Fibroblast of the aortic adventitia (primary cell): Measurements from ENCODE around the gene OXA1L. TPM values are rescaled to one million over a fixed set of nuclear protein-coding genes. Genes with fewer than 3 reads are reported as not detected.
"Not testable (repeated sequence)": the region's sequence is repeated elsewhere in the genome, so short reads cannot be mapped to it uniquely, and the experiment has no call there.

Source experiments
- DNase-seq: peaks from one replicate; pipeline ENCODE4 v3.0.0-alpha.2; 2010; ENCODE audit warnings: low read depth
- H3K4me3 ChIP-seq: 2 replicates; pipeline ENCODE4 v1.5.1; 2011; ENCODE audit warnings: low read depth, mild to moderate bottlenecking, control low read depth, low read length, moderate library complexity
- total RNA-seq: library from RNA; depleted of rRNA; stranded (reverse); fragments of >200 nt; gene quantifications from 2 replicates; pipeline ENCODE4 v1.2.3, GENCODE V29; 2012; ENCODE audit warnings: low replicate concordance
- TF ChIP-seq, protein P1 (sequence below): IDR thresholded peaks from 2 replicates; pipeline ENCODE4 v1.5.1; 2011; ENCODE audit warnings: mild to moderate bottlenecking, low read length, control low read depth, inconsistent platforms; ENCODE audit not compliant: insufficient read depth

The OXA1L gene
- total RNA-seq, 1 donor: 66.4 TPM

DNA sequence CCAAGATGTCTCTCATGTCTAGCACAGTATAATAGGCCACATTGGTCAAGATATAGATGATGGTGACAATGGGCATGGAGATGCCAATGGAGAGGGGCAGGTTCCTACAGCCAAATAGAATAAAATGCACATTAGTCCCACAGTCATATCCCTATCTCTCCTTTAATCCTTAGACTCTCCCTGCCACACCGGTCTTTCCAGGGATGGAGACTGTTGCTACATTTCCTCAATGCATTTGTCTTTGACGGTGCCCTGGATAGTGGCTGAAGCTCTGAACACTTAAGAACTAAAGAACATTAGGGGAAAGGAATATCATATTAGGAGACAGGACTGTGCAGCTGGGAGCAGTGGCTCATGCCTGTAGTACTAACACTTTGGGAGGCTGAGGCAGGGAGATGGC is 9.7 kb downstream of the OXA1L start:
- H3K4me3 ChIP-seq: no peak overlapping the region
- no peak for DNase-seq
- TF ChIP-seq, protein P1, sequence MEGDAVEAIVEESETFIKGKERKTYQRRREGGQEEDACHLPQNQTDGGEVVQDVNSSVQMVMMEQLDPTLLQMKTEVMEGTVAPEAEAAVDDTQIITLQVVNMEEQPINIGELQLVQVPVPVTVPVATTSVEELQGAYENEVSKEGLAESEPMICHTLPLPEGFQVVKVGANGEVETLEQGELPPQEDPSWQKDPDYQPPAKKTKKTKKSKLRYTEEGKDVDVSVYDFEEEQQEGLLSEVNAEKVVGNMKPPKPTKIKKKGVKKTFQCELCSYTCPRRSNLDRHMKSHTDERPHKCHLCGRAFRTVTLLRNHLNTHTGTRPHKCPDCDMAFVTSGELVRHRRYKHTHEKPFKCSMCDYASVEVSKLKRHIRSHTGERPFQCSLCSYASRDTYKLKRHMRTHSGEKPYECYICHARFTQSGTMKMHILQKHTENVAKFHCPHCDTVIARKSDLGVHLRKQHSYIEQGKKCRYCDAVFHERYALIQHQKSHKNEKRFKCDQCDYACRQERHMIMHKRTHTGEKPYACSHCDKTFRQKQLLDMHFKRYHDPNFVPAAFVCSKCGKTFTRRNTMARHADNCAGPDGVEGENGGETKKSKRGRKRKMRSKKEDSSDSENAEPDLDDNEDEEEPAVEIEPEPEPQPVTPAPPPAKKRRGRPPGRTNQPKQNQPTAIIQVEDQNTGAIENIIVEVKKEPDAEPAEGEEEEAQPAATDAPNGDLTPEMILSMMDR: no peak

DNA sequence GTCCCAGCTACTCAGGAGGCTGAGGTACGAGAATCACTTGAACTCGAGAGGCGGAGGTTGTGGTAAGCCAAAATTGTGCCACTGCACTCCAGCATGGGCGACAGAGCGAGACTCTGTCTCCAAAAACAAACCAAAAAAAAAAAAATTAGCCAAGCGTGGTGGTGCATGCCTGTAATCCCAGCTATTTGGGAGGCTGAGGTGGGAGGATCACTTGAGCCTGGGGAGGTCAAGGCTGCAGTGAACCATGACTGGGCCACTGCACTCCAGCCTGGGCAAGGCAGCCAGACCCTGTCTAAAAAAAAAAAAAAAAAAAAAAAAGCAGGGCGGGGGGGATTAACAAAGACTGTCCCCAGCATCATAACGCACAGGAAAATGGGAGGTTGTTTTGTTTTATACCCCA is 10.4 kb downstream of the OXA1L start:
- H3K4me3 ChIP-seq, DNase-seq: not testable (repeated sequence)

DNA sequence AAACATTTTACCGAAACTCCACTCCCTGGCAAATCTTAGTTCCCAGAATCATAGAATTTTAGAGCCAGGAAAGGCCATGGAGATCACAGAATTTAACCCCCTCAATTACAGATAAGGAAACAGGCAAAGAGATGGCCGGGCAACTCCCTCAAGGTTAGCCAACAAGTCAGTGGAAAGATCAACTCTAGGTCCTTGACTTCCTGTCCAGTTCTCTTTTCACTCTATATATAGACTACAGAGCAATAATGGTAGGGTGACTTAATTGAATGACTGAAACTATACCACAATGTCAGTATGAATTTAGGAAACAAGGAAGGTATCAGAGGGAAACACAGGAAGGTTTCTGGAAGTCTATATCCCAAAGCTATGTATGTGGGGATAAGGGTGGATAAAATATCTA is 11.6 kb downstream of the OXA1L start:
- no peak for DNase-seq
- TF ChIP-seq, protein P1: no peak
- H3K4me3 ChIP-seq: no peak overlapping the region

DNA sequence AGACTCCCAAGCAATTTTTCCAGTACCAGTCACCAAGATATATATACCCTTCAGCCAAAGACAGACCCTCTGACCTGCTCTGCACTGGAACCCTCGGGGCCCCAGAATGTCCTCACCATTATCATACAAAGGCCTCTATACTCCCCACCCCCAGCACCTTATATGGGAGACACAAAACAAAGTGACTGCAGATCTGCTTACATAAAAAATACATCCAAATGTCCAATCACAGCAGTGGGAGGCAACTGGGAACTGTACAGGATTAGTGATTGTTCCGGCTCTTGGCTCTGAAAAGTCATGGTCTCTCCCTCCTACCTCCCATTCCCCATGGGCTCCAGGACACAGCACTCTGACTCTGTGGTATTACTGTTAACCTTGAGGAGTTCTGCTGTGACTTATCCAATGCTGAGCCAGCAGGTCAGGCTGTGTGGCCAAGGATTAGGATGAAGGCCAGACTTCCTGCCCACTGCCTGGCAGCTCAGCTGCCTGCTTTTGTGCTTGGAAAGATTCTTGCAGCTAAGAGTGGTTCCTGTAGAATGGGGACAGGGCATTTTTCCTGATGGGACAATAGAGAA is 13.7 kb downstream of the OXA1L start:
- DNase-seq: peak; percentile 24
- H3K4me3 ChIP-seq: no peak overlapping the region
- TF ChIP-seq, protein P1: no peak

DNA sequence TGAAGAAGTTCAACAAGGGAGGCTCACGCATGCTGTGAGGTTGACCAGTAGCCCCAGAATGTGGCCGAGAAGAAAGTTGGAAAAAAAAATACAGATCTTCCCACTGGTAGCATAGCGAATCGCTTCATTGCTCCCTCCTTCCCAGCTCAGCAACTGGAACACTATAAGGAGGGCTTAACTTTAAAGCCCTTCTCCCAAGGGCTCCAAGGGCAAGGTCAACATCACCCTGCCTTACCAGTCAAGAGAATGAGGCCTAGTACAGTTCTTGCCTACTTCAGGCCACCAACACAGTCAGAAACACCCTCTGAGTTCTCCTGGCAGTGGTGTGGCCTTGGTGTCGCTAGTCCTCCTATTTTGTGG is 14.4 kb downstream of the OXA1L start:
- DNase-seq: no peak
- no peak overlapping the region for H3K4me3 ChIP-seq
- TF ChIP-seq, protein P1: no peak

DNA sequence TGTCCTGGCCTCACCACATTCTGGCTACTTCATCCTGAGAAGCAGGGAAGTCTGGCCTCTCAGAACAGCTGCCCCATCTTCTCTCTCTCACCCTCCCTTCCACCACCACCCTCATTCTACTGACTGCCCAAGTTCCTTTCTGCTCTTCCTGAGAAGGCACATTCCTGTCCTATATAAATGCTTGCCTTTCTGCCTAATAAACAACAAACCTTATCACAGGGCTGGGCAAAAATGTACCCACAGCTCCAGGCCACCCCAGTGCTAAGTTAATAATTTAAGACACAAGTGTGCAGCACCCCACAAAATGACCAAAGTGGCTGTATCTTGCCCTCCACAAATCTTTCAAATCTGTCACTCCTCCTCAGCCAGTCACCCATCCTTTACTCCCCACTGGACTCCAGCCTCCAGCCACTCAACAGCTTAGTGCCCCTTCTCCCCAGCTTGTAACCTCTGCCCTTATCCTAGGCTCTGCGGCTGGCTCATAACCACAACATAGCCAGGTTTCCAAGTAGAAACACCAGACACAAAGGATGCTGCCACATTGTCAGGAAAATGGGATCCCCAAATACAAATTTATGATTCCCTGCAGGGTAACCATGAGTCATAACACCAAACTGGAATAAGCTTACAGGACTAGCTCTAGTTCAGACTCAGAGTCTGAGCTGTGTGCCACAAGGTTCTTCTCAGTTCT is 15.0 kb downstream of the OXA1L start:
- TF ChIP-seq, protein P1: no peak
- peak; percentile 25 for DNase-seq
- H3K4me3 ChIP-seq: no peak overlapping the region

DNA sequence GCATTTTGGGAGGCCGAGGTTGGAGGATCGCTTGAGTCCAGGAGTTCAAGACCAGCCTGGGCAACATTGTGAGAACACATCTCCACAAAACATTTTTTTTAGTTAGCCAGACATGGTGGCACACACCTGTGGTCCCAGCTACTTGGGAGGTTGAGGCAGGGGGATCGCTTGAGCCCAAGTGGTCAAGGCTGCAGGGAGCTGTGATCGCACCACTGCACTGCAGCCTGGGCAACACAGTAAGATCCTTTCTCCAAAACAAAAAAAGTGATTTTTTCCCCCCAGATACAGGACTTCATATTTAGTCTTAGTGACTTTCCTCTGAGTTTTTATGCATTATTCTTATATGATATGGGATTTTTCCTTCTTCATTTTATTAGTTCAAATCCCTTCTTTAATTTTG is 20.2 kb downstream of the OXA1L start:
- TF ChIP-seq, protein P1: no peak
- DNase-seq: no peak
- H3K4me3 ChIP-seq: no peak overlapping the region
